HG02840 (cell line): ENCODE measurements around the gene GRK5.
A peak's percentile ranks its signal among the peaks of the same experiment; 100 is the strongest.
"Not testable (repeated sequence)": the region's sequence is repeated elsewhere in the genome, so short reads cannot be mapped to it uniquely, and the experiment has no call there.

Experiments
- ATAC-seq: cut with Tn5 transposase; IDR thresholded peaks from one replicate; pipeline ENCODE4 v1.9.1; 2021; ENCODE audit warnings: mild to moderate bottlenecking, moderate library complexity, moderate number of reproducible peaks; ENCODE audit not compliant: unreplicated experiment, low FRiP score

GRK5 gene

GRCh38 chr10:119463195-119463594 is 255.8 kb downstream of the GRK5 start:
- ATAC-seq, result not testable (repeated sequence)

GRCh38 chr10:119465085-119465484 is 257.7 kb downstream of the GRK5 start:
- ATAC-seq, result no peak

DNA sequence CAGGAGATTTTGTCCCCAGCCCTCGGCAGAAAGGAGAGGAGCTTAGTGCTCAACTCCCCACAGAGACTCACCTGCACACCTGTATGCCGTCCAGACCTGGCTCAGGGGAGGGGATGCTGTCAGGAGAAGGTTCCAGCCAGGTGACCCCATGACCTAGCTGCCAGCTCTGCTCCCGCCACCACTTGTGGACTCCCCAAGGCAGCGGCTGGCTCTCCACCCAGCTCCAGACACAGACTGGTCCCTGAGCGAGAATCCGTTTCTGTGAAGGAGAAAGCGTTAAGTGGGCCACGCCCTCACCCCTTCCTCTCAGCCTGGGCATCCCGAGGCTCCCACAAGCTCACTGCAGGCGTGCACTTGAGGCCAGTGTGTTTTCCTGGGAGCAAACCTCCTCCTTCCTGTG is 258.7 kb downstream of the GRK5 start:
- ATAC-seq, result no peak

- no peak for ATAC-seq
These were observed 259.3 kb downstream of the GRK5 start for GRCh38 chr10:119466655-119467054.

DNA sequence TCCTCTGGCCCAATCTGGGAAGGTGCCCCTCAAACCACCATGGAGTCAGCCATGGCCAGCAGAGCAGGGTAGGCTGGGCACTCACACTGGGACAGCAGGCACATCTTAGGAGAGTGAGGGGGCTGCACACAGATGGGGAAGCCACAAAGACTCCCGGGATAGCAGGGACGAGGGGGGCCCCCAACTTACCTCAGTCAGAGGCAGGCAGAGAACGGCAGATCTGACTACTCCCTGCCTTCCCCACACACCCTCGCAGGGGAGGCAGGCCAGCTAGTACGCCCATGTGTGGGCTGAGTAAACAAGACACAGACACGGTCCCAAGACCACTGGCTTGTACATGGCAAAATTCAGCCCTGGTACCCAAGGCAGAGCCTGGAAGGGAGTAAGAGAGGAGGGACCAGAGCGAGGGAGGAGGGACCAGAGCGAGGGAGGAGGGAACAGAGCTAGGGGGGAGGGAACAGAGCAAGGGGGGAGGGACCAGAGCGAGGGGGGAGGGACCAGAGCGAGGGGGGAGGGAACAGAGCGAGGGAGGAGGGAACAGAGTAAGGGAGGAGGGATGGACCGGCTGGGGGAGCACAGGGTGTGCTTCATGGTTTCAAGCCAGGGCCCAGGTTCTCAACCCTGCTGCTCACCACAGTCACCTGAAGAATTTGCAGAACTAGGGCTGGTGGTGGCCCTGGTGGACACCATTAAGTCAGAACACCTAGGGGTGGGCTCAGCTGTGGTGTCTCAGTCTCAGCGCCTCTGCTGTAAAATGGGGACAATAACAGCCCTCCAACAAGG is 261.4 kb downstream of the GRK5 start:
- ATAC-seq, result no peak

- ATAC-seq, result no peak
These were observed 261.9 kb downstream of the GRK5 start for GRCh38 chr10:119469325-119469707.

DNA sequence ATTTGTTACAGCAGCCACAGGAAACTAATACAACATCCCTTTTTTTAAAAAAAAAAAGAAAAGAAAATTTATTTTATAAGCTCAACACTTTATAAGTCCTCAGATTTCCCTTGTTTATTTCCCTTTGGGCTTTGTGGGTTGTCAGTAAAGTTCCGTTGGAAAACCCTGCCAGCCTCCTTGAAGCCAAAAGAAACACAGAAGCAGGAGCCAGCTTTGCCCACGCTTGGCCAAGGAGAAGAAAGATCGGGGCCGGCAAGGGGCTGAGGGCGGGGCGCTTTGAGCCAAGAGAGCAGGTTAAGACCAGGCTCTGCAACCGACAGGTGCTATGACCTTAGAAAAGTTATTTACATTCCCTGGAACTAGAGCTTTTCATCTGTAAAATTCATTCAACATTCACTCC is 262.5 kb downstream of the GRK5 start:
- no peak for ATAC-seq

DNA sequence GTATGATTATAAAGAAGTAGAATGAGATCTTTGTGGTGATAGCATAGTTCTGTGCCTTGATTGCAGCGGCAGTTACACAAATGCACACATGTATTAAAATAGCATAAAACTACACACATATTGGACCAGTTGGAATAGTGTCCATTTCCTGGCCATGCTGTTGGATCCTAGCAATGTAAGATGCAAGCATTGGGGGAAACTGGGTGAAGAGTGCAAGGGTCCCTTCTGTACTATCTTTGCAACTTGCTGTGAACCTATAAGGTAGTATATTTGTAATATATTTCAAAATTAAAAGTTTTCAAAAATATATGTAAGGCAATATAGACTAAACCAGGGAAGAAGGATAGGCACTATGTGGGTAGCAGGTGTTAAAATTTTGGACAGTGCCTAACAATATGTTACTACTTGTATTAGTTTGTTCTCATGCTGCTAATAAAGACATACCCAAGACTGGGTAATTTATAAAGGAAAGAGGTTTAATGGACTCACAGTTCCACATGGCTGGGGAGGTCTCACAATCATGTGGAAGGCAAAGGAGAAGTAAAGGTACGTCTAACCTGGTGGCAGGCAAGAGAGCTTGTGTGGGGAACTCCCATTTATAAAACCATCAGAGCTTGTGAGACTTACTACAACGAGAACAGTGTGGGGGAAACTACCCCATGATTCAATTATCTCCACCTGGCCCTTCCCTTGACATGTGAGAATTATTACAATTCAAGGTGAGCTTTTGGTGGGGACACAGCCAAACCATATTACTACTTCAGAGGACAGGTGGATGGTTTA is 263.7 kb downstream of the GRK5 start:
- ATAC-seq, result no peak

- no peak for ATAC-seq
These were observed 266.4 kb downstream of the GRK5 start for GRCh38 chr10:119473771-119474170.

- no peak for ATAC-seq
These were observed 267.2 kb downstream of the GRK5 start for GRCh38 chr10:119474606-119475005.

- peak; percentile 59 for ATAC-seq
These were observed 270.1 kb downstream of the GRK5 start for GRCh38 chr10:119477444-119477843.

DNA sequence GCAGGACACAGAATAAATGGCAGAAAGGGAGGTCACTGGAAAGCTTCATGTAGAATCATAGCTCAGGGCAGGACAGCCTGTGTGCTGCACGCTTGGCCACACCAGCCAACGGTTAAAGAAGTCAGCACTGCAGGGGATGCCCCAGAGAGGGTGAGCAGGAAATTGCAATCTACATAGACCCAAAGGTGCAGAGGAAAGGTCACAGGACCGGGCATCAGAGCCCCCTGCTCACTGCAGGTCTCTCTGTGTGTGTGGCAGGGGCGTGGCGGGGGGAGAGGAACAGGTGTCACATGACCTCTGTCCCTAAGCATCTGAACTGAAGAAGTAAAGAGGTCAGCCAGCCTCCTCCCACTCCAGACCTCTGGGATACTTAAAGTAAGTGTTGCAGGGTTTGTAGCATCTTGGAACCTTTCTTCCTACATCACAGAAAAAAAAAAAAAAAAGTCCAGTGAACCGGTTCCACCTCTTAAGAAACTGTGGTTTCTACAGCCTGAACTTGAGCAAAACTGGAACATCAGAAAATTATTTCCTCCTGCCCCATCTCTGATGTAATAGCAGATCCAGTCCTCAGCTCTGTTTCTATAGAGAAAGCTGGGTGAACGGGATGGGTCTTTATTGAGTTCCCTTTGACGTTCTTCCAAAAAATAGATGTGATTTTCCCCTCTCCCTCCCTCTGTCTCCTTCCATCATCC is 270.9 kb downstream of the GRK5 start:
- peak; percentile 79 for ATAC-seq

DNA sequence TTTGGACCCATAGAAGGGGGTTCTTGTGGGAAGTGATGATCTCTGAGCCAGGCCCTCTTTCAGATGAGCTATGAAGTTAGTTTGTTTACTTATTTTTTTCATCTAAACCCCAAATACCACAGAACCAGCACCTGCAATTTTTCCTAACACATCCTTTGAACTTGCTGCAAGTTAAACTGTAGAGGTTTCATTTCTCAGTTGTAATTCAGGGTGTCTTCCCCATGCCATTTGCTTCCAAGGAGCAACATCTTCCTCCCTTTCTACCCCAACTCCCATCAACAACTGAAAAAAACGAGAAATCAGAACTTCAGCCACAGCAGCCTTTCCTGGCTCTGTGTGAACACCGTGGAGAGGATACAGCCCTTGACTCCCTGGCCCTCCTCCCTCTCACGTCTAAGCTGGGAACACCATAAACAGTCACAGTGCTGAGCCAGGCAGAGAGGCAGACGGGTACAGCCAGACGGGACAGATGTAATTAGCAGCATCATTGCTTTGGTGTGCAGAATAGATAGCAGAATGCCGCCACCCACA is 271.5 kb downstream of the GRK5 start:
- ATAC-seq, result no peak

- no peak for ATAC-seq
These were observed 272.2 kb downstream of the GRK5 start for GRCh38 chr10:119479532-119479931.

DNA sequence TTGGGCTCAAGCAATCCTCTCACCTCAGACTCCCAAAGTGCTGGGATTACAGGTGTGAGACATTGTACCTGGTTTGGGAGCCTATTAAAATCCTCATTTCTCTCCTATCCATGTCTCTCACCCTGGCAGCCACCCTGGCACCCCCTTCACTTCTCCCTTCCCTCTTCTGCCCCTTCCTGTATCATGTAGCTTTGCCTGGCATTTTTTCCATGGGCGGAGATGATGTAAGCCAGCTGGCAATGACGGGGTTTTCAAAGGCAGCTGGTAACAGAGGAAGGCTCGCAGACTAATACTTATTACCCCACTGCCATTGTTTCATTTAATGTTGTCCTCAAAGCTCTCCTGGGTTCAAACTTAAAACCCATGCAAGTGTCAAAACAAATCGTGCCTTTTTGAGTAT is 273.3 kb downstream of the GRK5 start:
- no peak for ATAC-seq

GRCh38 chr10:119481781-119482426 is 274.5 kb downstream of the GRK5 start:
- ATAC-seq, result no peak

- no peak for ATAC-seq
These were observed 275.6 kb downstream of the GRK5 start for GRCh38 chr10:119483001-119483400.

DNA sequence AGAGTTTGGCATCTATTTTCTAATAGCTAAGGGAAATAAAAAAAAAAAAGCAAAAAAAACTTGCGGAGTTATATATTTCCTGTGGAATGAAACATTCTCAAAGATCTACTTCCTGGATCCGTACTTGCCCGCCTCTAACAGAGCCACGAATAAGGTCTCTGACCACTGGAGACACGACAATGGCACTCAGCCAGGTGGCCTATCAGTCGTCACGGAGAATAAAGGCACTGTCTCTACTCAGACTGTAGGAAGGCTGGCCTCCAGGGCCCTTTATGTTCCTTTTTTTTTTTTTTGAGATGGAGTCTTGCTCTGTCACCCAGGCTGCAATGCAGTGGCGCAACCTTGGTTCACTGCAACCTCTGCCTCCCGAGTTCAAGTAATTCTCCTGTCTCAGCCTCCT is 276.5 kb downstream of the GRK5 start:
- ATAC-seq, result no peak

GRCh38 chr10:119488675-119489074 is 281.3 kb downstream of the GRK5 start:
- no peak for ATAC-seq

GRCh38 chr10:119489991-119490326 is 282.6 kb downstream of the GRK5 start:
- no peak for ATAC-seq
